ENCODE measurements around the gene EXD3.

DNA sequence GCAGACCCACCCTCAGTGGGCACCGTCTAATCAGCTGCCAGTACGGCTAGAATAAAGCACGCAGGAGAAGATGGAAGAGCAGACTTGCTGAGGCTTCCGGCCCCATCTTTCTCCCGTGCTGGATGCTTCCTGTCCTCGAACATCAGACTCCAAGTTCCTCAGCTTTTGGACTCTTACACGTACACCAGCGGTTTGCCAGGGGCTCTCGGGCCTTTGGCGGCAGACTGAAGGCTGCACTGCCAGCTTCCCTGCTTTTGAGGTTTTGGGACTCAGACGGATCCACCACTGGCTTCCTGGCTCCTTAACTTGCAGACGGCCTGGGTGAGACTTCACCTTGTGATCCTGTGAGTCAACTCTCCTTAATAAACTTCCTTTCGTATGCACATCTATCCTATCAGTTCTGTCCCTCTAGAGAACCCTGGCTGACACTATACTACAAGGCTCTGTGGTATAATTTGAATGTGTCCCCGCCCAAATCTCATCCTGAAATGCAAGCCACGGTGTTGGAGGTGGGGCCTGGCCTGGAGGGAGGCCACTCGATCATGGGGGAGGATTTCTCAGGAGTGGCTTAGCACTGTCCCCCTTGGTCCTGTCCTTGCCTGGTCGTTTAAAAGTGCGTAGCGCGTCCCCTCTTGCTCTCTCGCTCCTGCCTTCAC is 89.8 kb downstream of the EXD3 start:
- TF ChIP-seq AKNA (CRISPR knock-in tag; IDR thresholded peaks at IDR 0.05; ENCODE audit: borderline replicate concordance): no peak
- no peak for TF ChIP-seq EP300 (IDR thresholded peaks at IDR 0.05; ENCODE audit: low read depth in 2 of 2, low read length in 2 of 2)
- no peak for TF ChIP-seq EP300 (CRISPR knock-in tag; IDR thresholded peaks at IDR 0.05; ENCODE audit: borderline replicate concordance)
- TF ChIP-seq, protein P1, sequence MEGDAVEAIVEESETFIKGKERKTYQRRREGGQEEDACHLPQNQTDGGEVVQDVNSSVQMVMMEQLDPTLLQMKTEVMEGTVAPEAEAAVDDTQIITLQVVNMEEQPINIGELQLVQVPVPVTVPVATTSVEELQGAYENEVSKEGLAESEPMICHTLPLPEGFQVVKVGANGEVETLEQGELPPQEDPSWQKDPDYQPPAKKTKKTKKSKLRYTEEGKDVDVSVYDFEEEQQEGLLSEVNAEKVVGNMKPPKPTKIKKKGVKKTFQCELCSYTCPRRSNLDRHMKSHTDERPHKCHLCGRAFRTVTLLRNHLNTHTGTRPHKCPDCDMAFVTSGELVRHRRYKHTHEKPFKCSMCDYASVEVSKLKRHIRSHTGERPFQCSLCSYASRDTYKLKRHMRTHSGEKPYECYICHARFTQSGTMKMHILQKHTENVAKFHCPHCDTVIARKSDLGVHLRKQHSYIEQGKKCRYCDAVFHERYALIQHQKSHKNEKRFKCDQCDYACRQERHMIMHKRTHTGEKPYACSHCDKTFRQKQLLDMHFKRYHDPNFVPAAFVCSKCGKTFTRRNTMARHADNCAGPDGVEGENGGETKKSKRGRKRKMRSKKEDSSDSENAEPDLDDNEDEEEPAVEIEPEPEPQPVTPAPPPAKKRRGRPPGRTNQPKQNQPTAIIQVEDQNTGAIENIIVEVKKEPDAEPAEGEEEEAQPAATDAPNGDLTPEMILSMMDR (CRISPR knock-in tag; IDR thresholded peaks at IDR 0.05): no peak
- TF ChIP-seq ZNF333 (CRISPR knock-in tag; IDR thresholded peaks at IDR 0.05; ENCODE audit: borderline replicate concordance): no peak
- TF ChIP-seq MIER3 (CRISPR knock-in tag; IDR thresholded peaks at IDR 0.05; ENCODE audit: borderline replicate concordance): no peak
- TF ChIP-seq POLR2A (IDR thresholded peaks at IDR 0.05; ENCODE audit: insufficient read depth in 1 of 2, low read depth in 2 of 2, low read length in 2 of 2): no peak
- no peak for TF ChIP-seq SIN3A (IDR thresholded peaks at IDR 0.05; ENCODE audit: borderline replicate concordance, low read depth, low read length)
- TF ChIP-seq RAD21 (CRISPR knock-in tag; IDR thresholded peaks at IDR 0.05): no peak
- TF ChIP-seq, protein P2, sequence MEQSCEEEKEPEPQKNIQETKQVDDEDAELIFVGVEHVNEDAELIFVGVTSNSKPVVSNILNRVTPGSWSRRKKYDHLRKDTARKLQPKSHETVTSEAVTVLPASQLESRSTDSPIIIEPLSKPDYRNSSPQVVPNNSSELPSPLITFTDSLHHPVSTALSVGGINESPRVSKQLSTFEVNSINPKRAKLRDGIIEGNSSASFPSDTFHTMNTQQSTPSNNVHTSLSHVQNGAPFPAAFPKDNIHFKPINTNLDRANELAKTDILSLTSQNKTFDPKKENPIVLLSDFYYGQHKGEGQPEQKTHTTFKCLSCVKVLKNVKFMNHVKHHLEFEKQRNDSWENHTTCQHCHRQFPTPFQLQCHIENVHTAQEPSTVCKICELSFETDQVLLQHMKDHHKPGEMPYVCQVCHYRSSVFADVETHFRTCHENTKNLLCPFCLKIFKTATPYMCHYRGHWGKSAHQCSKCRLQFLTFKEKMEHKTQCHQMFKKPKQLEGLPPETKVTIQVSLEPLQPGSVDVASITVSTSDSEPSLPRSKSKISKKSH (CRISPR knock-in tag; IDR thresholded peaks at IDR 0.05; ENCODE audit: borderline replicate concordance): no peak
- TF ChIP-seq POLR2AphosphoS5 (IDR thresholded peaks at IDR 0.05; ENCODE audit: low read depth, low read length): no peak
- TF ChIP-seq PPARG (CRISPR knock-in tag; conservative IDR thresholded peaks at IDR 0.05): no peak
